H4 (cell line): ENCODE results near the gene CDKN1B. TPM values are rescaled to one million over a fixed set of nuclear protein-coding genes. Genes with fewer than 3 reads are reported as not detected.

Experiments
- DNase-seq: peaks from one replicate; pipeline ENCODE4 v3.0.0-alpha.2; 2015; ENCODE audit warnings: low spot score
- total RNA-seq: library from RNA; depleted of rRNA; stranded (reverse); fragments of >200 nt; shearing (Covaris generic); gene quantifications from 2 replicates; pipeline ENCODE4 v1.2.3, GENCODE V29; 2014; rRNA removed

The CDKN1B gene
- total RNA-seq, 1 experiment from 2014 or later: 27.3 TPM

DNA sequence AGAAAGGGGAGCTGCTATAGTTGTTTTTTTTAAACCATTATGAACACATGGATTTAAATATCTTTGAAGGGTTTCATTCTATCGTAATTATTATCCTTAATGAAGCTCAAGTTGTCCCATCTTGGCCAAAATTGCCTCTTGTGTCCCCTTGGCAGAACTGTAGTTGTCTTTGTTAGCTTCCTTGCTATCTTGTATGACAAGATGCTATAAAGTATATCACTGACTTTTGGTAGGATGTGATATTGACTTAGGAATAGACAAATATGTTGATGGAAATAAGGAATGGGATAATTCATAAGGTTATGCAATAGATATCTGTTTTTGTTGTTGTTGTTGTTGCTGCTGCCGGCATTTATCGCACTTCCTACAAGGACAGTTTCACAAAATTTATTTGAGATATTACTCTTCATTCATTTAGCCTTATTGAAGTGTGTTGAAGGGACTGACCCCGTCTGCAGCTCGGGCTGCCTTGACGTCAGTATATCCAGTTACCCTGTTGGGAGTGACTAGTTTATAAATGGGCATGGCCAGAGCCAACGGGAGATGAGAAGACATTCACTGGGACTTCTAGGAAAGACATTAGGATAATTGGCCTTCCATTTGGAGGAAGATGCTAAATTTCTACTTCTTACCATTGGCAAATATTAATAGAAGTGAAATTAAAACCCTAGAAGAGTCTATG lies 42.2 kb downstream of the CDKN1B start:
- no peak for DNase-seq

GRCh38 chr12:12764824-12765223 lies 47.7 kb downstream of the CDKN1B start:
- no peak for DNase-seq

- no peak for DNase-seq
Measured at GRCh38 chr12:12770262-12770661, 53.1 kb downstream of the CDKN1B start.

Other genes starting within 250 kb of the CDKN1B start
- gene DUSP16, start 154.5 kb upstream of the CDKN1B start, total RNA-seq: 9.7 and 13.7 TPM in 2 replicates
- gene CREBL2, start 105.5 kb upstream of the CDKN1B start, total RNA-seq: 29.9 and 35.4 TPM in 2 replicates
- gene GPR19, start 21.2 kb upstream of the CDKN1B start, total RNA-seq: 0.88 and 3.9 TPM in 2 replicates
- 2.7 and 3.1 TPM in 2 replicates for gene APOLD1, start 68.3 kb downstream of the CDKN1B start, total RNA-seq
- gene DDX47, start 96.0 kb downstream of the CDKN1B start, total RNA-seq: 194 and 203 TPM in 2 replicates
- gene GPRC5A, start 174.2 kb downstream of the CDKN1B start, total RNA-seq: 10.1 and 10.9 TPM in 2 replicates
- not detected in 2 replicates for gene GPRC5D, start 234.8 kb downstream of the CDKN1B start, total RNA-seq